ENCODE measurements around the gene FFAR3. TPM values are rescaled to one million over a fixed set of nuclear protein-coding genes. Genes with fewer than 3 reads are reported as not detected.

Gene FFAR3
- total RNA-seq, 1 donor from 2014 or later, result not detected

DNA sequence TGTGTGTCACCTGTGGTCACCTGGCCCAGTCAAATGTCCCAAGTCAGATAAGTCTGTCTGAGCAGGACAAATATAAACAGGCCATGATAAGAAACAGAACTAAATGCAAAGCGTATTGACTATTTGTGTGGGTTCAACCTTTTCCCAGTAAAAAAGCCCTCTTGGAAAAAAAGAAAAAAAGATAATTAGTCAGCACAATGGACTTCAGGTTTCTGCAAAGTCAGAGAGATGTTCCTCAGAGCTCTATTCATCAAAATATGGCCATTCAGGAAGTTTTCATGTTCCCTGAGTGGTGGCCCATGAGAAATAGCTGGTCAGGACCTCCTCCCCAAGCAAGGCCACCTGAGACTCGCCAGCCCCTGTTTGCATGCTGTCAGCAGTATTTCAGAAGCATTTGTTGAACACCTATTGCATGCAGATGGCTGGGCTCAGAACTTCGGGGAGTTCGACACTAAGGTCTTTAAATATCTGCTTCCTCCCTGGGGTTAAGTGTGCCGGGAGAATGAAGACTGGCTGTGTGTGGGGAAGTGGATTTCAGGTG lies 2.7 kb downstream of the FFAR3 start:
- Histone ChIP-seq H3K9me3 (no peaks in the 10 kb centered on the region), H3K36me3 (no peaks in the 10 kb centered on the region), H3K4me3 (no peak overlapping the region), H3K27me3 (ENCODE audit: low read depth) (peaks cover 15% of the 10 kb centered on the region), H3K4me1 (peaks cover 11% of the 10 kb centered on the region), H3K27ac (no peak overlapping the region)
- intact Hi-C loops (cut with DNase I), result no loop called here
- TF ChIP-seq, protein P1, sequence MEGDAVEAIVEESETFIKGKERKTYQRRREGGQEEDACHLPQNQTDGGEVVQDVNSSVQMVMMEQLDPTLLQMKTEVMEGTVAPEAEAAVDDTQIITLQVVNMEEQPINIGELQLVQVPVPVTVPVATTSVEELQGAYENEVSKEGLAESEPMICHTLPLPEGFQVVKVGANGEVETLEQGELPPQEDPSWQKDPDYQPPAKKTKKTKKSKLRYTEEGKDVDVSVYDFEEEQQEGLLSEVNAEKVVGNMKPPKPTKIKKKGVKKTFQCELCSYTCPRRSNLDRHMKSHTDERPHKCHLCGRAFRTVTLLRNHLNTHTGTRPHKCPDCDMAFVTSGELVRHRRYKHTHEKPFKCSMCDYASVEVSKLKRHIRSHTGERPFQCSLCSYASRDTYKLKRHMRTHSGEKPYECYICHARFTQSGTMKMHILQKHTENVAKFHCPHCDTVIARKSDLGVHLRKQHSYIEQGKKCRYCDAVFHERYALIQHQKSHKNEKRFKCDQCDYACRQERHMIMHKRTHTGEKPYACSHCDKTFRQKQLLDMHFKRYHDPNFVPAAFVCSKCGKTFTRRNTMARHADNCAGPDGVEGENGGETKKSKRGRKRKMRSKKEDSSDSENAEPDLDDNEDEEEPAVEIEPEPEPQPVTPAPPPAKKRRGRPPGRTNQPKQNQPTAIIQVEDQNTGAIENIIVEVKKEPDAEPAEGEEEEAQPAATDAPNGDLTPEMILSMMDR (IDR thresholded peaks at IDR 0.05), result no peak
- no peak for DNase-seq
- no peak for ATAC-seq

DNA sequence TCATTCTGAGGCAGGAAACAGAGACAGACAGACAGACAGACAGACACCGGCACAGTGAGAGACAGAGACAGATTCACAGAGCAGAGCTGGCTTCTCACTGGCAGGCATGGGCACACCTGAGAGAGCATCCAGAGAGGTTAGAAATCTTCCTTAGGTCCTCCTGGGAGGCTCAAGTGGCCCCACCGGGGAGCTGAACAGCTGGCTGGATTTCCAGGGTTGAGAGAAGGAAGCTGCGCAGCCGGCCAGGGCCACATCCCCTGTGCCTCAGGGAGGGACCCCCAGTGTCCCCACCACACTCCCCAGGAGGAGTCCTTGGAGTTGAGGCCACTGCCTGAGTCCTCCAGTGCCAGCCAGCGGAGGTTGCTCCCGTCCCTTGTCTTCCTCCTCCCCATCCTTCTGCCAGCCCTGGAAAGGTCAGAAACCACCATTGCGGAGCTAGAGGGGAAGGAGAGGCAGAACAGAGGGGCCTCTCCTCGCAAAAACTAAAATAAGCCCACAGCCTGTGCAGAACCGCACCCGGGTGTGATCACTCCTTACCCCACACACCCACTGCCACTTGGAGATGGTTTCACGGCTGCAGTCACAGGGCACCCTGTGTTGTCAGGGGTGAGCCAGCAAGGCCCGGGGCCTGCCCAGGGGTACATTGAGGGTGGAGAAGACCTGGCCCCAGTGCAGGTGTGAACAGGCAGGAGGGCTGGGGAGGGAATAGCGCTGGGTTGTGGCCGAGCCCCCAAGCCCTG lies 4.2 kb downstream of the FFAR3 start:
- peaks cover 15% of the 10 kb centered on the region for H3K27me3 ChIP-seq (ENCODE audit: low read depth)
- peaks cover 9% of the 10 kb centered on the region for H3K4me1 ChIP-seq
- no peaks in the 10 kb centered on the region for H3K36me3 ChIP-seq
- ATAC-seq, result no peak
- H3K27ac ChIP-seq, result no peak overlapping the region
- H3K9me3 ChIP-seq, result no peaks in the 10 kb centered on the region
- DNase-seq, result no peak
- intact Hi-C loops (cut with DNase I), result no loop called here
- TF ChIP-seq, protein P1 (IDR thresholded peaks at IDR 0.05), result no peak
- H3K4me3 ChIP-seq, result no peak overlapping the region

DNA sequence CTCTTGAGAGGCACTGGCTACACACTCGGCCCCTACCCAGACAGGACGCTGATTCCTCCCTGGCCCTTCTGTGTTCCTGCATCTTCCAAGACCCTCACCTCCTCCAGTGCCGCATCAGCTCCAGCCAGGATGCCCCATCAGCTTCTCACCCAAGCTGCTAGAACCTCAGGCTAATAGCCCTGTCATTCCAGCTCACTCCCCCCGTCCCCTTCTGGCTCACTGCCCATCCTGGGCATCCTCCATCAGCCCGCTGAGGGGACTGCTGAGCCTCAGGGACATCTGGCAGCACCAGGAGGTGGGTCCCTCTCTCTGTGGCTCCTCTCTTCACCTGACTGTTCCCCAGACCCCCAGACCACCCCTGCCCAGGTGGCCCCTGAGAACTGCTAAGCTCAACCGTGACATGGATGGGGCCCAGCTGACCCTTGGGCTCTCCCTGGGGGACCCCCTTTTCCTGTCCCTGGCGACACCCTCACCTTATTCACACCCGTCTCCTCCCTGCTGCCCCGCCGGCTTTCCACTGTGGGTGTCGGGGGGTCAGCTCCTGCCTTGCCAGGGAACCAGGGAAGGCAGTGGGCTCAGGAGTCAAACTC lies 4.8 kb downstream of the FFAR3 start:
- TF ChIP-seq, protein P1 (IDR thresholded peaks at IDR 0.05), result no peak
- intact Hi-C loops (cut with DNase I), result no loop called here
- H3K9me3 ChIP-seq, result no peaks in the 10 kb centered on the region
- no peaks in the 10 kb centered on the region for H3K36me3 ChIP-seq
- H3K4me1 ChIP-seq, result peaks cover 3% of the 10 kb centered on the region
- H3K27ac ChIP-seq, result no peak overlapping the region
- no peak overlapping the region for H3K4me3 ChIP-seq
- DNase-seq (no peak), ATAC-seq (no peak)
- H3K27me3 ChIP-seq (ENCODE audit: low read depth), result peaks cover 15% of the 10 kb centered on the region

DNA sequence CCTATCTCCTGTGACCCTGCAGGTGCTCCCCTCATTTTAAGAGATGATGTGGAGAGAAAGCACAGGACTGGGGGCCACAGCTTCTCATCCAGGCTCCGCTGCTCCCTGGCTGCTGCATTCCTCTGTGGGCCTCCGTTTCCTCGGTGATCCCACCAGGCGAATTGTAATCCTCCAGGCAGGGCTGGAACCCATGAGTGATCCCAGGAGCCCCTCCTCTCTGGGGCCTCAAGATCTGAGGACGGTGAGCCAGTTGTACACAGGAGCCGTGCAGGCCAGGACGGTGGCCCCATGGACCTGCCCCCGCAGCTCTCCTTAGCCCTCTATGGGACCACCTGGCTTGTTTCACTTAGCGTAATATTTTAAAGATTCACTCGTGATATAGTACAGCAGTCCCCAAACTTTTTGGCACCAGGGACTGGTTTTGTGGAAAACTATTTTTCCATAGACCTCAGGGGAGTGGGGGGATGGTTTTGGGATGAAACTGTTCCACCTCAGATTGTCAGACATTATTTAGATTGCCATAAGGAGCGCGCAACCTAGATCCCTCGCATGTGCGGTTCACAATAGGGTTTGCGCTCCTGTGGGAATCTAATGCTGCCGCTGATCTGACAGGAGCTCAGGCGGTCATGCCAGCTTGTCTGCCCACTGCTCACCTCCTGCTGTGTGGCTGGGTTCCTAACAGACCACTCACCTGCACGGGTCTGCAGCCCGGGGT lies 5.6 kb downstream of the FFAR3 start:
- TF ChIP-seq, protein P1 (IDR thresholded peaks at IDR 0.05), result no peak
- DNase-seq (no peak), ATAC-seq (no peak)

DNA sequence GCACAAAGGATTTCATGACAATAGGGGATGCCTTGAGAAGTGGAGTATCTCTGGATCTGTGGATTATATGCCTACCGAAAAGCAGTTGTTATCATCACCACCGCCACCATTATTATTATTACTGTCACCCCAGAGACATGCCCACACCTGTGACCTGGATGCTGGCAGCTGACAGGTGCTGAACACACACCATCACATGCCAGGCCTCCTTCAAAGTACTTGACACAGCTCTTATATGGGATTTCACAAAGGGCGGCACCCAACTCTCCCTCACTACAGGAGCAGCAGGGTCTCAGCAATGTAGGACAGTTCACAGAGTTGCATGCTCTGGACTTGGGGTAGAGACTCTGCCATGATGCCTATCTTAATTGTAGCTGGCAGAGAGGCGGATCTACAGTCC lies 7.0 kb downstream of the FFAR3 start:
- ATAC-seq (peak in 1 of 2 donors; percentile 56), DNase-seq (no peak)
- intact Hi-C loops (cut with DNase I), result no loop called here
- TF ChIP-seq, protein P1 (IDR thresholded peaks at IDR 0.05), result no peak
- no peak overlapping the region for H3K4me3 ChIP-seq
- H3K27me3 ChIP-seq (ENCODE audit: low read depth), result peaks cover 15% of the 10 kb centered on the region
- no peaks in the 10 kb centered on the region for H3K36me3 ChIP-seq
- H3K4me1 ChIP-seq, result no peaks in the 10 kb centered on the region
- no peaks in the 10 kb centered on the region for H3K9me3 ChIP-seq
- H3K27ac ChIP-seq, result no peak overlapping the region

More for the DNA sequence above, 5.6 kb downstream of the FFAR3 start:
- H3K27ac ChIP-seq, result no peak overlapping the region
- intact Hi-C loops (cut with DNase I), result no loop called here
- no peaks in the 10 kb centered on the region for H3K4me1 ChIP-seq
- no peak overlapping the region for H3K4me3 ChIP-seq
- no peaks in the 10 kb centered on the region for H3K36me3 ChIP-seq
- peaks cover 15% of the 10 kb centered on the region for H3K27me3 ChIP-seq (ENCODE audit: low read depth)
- no peaks in the 10 kb centered on the region for H3K9me3 ChIP-seq
